GM10266 (cell line): ENCODE results near the gene CHPT1.

Source experiments
- DNase-seq: peaks from one replicate; pipeline ENCODE4 v3.0.0; 2012; ENCODE audit errors: extremely low spot score
- TF ChIP-seq, protein P1 (sequence below): IDR thresholded peaks from 2 replicates; pipeline ENCODE4 v1.5.1; 2012; ENCODE audit warnings: mild to moderate bottlenecking, low read depth; ENCODE audit not compliant: control insufficient read depth, insufficient read depth; ENCODE audit errors: missing control alignments

Gene CHPT1

DNA sequence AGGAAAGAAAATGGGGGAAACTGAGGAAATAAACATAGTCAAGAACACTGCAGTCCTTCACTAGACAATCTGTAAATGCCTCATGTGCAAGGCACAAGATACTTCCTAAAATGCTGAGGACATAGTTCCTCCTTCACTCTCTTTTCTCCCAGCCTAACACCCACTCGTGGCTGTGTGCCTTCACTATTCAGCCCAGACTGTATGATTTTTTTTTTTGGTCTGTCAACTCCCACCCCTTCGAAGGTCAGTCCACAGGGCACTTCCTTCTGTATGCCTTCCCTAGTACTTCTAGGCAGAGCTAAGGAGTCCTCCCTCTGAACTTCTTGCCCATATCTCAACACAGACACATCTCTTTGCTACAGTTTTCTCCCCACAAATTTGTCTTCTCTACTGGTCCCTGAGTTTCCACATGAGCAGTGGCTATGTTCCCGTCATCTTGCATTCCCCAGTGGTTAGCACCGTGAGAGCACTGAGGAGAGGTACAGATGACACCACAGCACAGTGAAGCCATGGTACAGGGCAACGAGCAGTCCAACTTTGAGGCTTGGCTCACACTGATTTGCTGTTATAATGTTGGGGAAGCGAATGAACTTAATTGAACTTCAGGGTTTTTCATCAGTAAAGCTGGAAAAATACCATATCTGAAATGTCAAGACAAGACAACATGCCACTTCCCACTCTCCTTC is 65.9 kb downstream of the CHPT1 start:
- TF ChIP-seq, protein P1, sequence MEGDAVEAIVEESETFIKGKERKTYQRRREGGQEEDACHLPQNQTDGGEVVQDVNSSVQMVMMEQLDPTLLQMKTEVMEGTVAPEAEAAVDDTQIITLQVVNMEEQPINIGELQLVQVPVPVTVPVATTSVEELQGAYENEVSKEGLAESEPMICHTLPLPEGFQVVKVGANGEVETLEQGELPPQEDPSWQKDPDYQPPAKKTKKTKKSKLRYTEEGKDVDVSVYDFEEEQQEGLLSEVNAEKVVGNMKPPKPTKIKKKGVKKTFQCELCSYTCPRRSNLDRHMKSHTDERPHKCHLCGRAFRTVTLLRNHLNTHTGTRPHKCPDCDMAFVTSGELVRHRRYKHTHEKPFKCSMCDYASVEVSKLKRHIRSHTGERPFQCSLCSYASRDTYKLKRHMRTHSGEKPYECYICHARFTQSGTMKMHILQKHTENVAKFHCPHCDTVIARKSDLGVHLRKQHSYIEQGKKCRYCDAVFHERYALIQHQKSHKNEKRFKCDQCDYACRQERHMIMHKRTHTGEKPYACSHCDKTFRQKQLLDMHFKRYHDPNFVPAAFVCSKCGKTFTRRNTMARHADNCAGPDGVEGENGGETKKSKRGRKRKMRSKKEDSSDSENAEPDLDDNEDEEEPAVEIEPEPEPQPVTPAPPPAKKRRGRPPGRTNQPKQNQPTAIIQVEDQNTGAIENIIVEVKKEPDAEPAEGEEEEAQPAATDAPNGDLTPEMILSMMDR, result no peak
- no peak for DNase-seq

DNA sequence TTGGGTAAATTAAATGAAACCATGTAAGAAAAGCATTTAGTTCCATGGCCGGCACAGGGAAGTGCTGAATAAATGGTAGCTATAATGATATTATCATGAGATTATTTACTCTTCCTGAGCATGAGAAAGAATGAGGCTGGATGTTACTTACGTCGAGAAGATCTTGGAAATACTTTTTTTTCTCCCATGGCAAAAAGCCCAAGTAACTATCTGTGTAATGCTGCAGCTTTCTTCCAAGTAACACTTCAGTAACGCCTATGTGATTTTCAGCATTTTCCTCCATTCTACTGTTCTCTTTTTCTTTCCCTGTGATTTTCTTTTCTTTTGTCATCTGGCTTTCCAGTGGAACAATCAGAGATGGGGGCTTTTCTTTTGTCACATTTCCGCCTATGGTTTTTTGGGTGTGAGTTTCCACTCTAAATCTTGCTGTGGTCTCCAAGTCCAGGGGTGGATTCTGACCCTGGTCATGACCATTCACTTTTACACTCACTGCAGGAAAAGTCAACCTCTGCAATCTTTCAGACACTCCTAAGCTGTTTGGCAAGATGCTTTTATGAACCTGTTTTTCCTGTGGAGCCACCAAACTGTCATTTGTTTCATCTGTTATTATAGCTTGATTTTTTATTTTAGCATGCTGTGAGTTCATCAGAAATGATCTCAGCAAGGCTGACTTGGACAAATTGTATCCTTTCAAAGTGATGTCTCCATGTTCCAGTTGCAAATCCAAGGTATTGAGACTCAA is 66.8 kb downstream of the CHPT1 start:
- no peak for DNase-seq
- TF ChIP-seq, protein P1, result no peak

DNA sequence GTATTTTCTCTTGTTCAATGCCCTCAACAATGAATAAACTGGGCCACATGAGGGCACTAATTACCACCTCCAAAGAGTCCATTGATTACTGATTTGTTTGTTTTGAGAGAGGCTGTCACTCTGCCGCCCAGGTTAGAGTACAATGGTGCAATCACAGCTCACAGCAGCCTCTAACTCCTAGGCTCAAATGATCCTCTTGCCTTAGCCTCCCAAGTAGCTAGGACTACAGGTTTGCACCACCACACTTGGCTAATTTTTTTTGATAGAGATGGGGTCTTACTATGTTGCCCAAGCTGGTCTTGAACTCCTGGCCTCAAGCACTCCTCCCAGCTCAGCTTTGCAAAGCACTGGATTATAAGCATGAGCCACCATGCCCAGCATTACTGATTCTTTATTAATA is 70.1 kb downstream of the CHPT1 start:
- TF ChIP-seq, protein P1, result no peak
- DNase-seq, result no peak

DNA sequence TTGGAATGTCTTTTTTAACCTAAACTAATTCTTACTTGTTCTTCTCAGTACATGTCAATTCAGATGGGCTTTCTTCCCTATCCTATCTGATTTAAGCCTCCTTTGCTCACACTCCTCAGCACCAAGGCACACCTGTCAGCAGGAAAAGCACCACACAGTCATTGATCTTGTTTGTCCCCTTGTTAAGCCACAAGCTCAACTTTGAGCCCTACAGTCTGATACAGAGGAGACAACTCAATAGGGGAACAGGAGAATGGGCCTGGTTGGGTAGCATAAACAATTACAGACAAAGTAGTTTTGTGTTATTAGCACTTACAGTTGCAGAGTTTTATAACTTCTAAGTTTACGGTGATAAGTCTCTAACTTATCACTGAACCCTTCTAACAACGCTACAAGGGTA is 71.3 kb downstream of the CHPT1 start:
- TF ChIP-seq, protein P1, result no peak
- DNase-seq, result no peak

DNA sequence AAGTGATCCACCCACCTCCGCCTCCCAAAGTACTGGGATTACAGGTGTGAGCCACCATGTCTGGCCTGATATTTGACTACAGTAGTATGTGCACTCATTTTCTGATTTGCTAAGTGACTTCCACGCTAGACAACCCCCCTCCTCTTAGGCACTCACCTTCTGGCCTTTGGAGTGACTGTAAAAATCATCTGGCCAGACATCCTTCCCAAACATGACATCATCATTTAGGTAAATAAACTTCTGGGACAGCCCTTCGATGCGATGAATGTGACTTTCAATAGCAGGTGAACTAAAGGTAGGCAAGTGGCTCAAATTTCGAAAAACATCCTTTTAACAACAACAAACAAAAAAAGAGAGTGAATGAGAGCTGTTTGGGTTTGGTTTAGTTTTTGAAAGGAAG is 72.4 kb downstream of the CHPT1 start:
- DNase-seq, result no peak
- TF ChIP-seq, protein P1, result no peak

DNA sequence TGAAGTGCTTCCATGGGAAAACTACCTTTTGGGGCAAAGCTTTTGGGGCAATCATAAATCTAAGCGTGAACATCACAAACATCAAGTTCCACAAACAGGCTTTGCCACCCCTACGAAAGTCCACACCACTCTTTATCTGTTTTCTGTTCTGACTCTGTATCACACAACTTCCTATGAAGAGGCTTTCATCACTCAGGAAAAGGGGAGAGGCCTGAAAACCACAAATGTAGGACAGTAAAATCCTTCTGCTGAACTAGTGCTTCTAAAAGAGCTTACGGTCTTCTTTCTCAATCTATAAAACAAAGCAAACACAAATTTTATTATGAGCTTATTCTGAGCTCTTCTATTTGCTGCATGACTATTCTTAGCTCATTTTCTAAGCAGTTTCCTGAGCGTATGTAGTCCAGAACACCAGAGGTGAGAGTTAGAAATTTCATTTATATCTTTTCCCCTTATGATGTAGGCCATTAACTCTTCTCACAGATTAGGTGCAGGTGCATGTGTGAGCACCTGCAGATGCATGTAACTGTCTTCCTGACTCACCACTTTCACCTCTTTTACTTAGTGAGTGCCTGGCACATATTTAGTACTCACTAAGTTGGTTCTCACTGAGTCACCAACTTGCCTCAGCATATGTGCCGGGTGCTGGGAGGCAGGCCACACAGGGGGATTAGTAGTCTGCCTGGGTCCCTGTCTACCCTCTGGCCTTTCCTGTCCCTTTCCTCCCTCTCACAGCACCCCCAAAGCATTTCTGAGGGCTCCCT is 74.8 kb downstream of the CHPT1 start:
- TF ChIP-seq, protein P1, result no peak
- DNase-seq, result no peak

DNA sequence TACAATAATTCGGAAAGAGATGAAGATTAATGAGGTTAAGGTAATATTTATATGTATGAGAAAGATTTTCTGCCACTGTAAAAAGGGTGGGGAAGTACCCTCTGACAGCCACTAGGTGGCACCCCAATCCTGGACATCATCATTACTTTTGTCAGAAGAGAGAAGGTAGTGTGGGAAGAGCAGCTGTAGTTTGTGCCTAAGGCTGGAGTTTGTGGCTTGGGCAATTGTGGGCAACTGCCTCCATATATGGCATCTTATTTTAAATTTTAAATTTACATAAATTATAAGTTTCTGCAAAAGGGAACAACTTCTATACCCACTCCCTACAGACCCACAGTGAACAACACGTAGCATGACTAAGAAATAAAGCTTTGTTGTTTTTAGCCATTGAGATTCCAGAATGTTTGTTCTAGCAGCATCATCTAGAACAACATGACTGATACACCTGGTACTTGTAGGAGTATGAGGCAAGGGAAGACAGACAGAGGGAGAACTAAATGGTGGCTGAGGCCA is 76.3 kb downstream of the CHPT1 start:
- TF ChIP-seq, protein P1, result peak; percentile 90
- DNase-seq, result peak; percentile 65
